HG02943 (cell line): Measurements from ENCODE around the gene MYO5C.
"Not testable (repeated sequence)": the region's sequence is repeated elsewhere in the genome, so short reads cannot be mapped to it uniquely, and the experiment has no call there.

Experiments used
- ATAC-seq: cut with Tn5 transposase; IDR thresholded peaks from one replicate; pipeline ENCODE4 v1.9.1; 2021; ENCODE audit warnings: mild to moderate bottlenecking, low read depth, moderate library complexity; ENCODE audit not compliant: unreplicated experiment

The MYO5C gene

GRCh38 chr15:52251144-52251860 is 44.3 kb downstream of the MYO5C start:
- ATAC-seq = no peak

GRCh38 chr15:52247461-52247860 is 48.1 kb downstream of the MYO5C start:
- ATAC-seq = no peak

GRCh38 chr15:52246686-52247431 is 48.7 kb downstream of the MYO5C start:
- no peak for ATAC-seq

- no peak for ATAC-seq
Observed at GRCh38 chr15:52243697-52244555, 51.7 kb downstream of the MYO5C start.

GRCh38 chr15:52243286-52243685 is 52.3 kb downstream of the MYO5C start:
- ATAC-seq = no peak

- ATAC-seq = no peak
Observed at GRCh38 chr15:52241489-52241888, 54.1 kb downstream of the MYO5C start.

- ATAC-seq = no peak
Observed at GRCh38 chr15:52240166-52240565, 55.4 kb downstream of the MYO5C start.

GRCh38 chr15:52238989-52239525 is 56.5 kb downstream of the MYO5C start:
- not testable (repeated sequence) for ATAC-seq

- ATAC-seq = no peak
Observed at GRCh38 chr15:52238149-52238548, 57.5 kb downstream of the MYO5C start.

- no peak for ATAC-seq
Observed at GRCh38 chr15:52236013-52236412, 59.6 kb downstream of the MYO5C start.

- no peak for ATAC-seq
Observed at GRCh38 chr15:52234596-52235541, 60.7 kb downstream of the MYO5C start.

GRCh38 chr15:52233405-52233804 is 62.2 kb downstream of the MYO5C start:
- ATAC-seq = no peak

- no peak for ATAC-seq
Observed at GRCh38 chr15:52232327-52232726, 63.3 kb downstream of the MYO5C start.

GRCh38 chr15:52230073-52230472 is 65.5 kb downstream of the MYO5C start:
- ATAC-seq = no peak

GRCh38 chr15:52228921-52229320 is 66.7 kb downstream of the MYO5C start:
- no peak for ATAC-seq

- ATAC-seq = peak; percentile 75
Observed at GRCh38 chr15:52227456-52227855, 68.1 kb downstream of the MYO5C start.

GRCh38 chr15:52225230-52225629 is 70.4 kb downstream of the MYO5C start:
- ATAC-seq = no peak

GRCh38 chr15:52224211-52224610 is 71.4 kb downstream of the MYO5C start:
- ATAC-seq = no peak

- no peak for ATAC-seq
Observed at GRCh38 chr15:52221730-52222129, 73.9 kb downstream of the MYO5C start.
